ENCODE data around the gene ATN1. TPM values are rescaled to one million over a fixed set of nuclear protein-coding genes. Genes with fewer than 3 reads are reported as not detected.

ATN1 gene
- total and polyA plus RNA-seq, 4 donors: 3.6 to 12.6 (median 7.9) TPM

DNA sequence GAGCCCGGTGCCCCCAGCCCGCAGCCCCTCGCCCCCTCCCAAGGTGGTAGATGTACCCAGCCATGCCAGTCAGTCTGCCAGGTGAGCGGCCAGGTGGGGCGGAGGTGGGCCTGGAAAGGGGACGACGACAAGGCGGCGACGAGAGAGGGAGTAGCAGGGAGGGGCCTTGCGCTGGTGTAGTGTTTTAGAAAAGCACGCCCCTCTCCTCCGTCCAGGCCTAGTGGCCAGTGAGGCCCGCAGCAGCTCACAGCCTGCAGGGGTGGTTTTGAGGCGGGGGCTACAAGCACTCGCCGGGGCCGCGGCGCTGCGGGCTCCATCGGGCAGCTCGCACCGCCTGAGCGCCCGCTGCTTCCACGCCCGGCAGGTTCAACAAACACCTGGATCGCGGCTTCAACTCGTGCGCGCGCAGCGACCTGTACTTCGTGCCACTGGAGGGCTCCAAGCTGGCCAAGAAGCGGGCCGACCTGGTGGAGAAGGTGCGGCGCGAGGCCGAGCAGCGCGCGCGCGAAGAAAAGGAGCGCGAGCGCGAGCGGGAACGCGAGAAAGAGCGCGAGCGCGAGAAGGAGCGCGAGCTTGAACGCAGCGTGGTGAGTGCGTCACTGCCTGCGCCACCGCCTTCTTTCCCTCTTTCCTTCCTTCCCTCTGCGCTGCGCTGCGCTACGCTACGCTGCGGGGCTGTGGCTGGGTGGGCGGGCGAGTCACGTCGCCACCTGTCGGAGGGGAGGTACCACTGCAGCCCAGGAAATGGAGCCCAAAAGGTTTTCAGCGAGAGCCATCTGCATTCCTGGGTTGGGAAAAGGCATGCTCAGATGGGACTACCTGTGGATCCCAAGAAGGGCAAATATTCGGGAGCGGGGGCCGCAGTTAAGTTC is 10.0 kb downstream of the ATN1 start:
- peak; percentile 91 for DNase-seq (ENCODE audit: low spot score)
- under 1% methylated on average over 80 of the region's 80 CpGs for WGBS
- Histone ChIP-seq H3K27me3 (ENCODE audit: control insufficient read depth in 4 of 4, insufficient read depth in 4 of 4, low read length in 3 of 4) (no peaks in the 10 kb centered on the region), H3K9me3 (ENCODE audit: control insufficient read depth in 4 of 4, low read length in 3 of 4) (no peaks in the 10 kb centered on the region), H3K27ac (ENCODE audit: low read depth in 1 of 2, low read length in 2 of 2) (peak overlapping the region; percentile 91 to 96), H3K36me3 (ENCODE audit: control insufficient read depth in 4 of 4, insufficient read depth in 3 of 4, low read depth in 1 of 4, low read length in 3 of 4) (peaks cover 0 to 14% (median 7%) of the 10 kb centered on the region in 4 donors), H3K9ac (ENCODE audit: low read depth in 1 of 2, low read length in 2 of 2) (peak overlapping the region; percentile 77 to 91), H3K4me3 (ENCODE audit: low read depth in 1 of 3, low read length in 3 of 3) (peak overlapping the region; percentile 60 to 70 (median 66)), H3K4me1 (ENCODE audit: control insufficient read depth in 4 of 4, insufficient read depth in 4 of 4, low read length in 3 of 4) (peaks cover 11 to 36% (median 19%) of the 10 kb centered on the region in 4 donors)
- TF ChIP-seq YY1 (IDR thresholded peaks at IDR 0.05): peak; percentile 93
- TF ChIP-seq SP1 (IDR thresholded peaks at IDR 0.05): peak; percentile 73
- peak; percentile 22 to 90 for TF ChIP-seq EGR1 (IDR thresholded peaks at IDR 0.05; ENCODE audit: low read depth in 2 of 2)
- TF ChIP-seq GABPA (IDR thresholded peaks at IDR 0.05 in 1 of 2, conservative IDR thresholded peaks at IDR 0.05 in 1 of 2): peak in 1 of 2 donors; percentile 92
- peak in 1 of 2 donors; percentile 29 for TF ChIP-seq HNF4A (conservative IDR thresholded peaks at IDR 0.05)
- no peak for TF ChIP-seq TAF1 (conservative IDR thresholded peaks at IDR 0.05)
- peak; percentile 57 for TF ChIP-seq FOXA1 (IDR thresholded peaks at IDR 0.05)
- TF ChIP-seq FOXA2 (IDR thresholded peaks at IDR 0.05): peak; percentile 55
- TF ChIP-seq NR2F2 (IDR thresholded peaks at IDR 0.05): no peak
- TF ChIP-seq RAD21 (IDR thresholded peaks at IDR 0.05): peak; percentile 77 to 87
- no peak for TF ChIP-seq HNF4G (IDR thresholded peaks at IDR 0.05)
- TF ChIP-seq, protein P1, sequence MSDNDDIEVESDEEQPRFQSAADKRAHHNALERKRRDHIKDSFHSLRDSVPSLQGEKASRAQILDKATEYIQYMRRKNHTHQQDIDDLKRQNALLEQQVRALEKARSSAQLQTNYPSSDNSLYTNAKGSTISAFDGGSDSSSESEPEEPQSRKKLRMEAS (IDR thresholded peaks at IDR 0.05): peak; percentile 80
- TF ChIP-seq, protein P2, sequence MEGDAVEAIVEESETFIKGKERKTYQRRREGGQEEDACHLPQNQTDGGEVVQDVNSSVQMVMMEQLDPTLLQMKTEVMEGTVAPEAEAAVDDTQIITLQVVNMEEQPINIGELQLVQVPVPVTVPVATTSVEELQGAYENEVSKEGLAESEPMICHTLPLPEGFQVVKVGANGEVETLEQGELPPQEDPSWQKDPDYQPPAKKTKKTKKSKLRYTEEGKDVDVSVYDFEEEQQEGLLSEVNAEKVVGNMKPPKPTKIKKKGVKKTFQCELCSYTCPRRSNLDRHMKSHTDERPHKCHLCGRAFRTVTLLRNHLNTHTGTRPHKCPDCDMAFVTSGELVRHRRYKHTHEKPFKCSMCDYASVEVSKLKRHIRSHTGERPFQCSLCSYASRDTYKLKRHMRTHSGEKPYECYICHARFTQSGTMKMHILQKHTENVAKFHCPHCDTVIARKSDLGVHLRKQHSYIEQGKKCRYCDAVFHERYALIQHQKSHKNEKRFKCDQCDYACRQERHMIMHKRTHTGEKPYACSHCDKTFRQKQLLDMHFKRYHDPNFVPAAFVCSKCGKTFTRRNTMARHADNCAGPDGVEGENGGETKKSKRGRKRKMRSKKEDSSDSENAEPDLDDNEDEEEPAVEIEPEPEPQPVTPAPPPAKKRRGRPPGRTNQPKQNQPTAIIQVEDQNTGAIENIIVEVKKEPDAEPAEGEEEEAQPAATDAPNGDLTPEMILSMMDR (IDR thresholded peaks at IDR 0.05; ENCODE audit: low read depth, low read length, missing input control): peak; percentile 97
- peak; percentile 44 to 46 for TF ChIP-seq RXRA (IDR thresholded peaks at IDR 0.05)
- TF ChIP-seq, protein P3, sequence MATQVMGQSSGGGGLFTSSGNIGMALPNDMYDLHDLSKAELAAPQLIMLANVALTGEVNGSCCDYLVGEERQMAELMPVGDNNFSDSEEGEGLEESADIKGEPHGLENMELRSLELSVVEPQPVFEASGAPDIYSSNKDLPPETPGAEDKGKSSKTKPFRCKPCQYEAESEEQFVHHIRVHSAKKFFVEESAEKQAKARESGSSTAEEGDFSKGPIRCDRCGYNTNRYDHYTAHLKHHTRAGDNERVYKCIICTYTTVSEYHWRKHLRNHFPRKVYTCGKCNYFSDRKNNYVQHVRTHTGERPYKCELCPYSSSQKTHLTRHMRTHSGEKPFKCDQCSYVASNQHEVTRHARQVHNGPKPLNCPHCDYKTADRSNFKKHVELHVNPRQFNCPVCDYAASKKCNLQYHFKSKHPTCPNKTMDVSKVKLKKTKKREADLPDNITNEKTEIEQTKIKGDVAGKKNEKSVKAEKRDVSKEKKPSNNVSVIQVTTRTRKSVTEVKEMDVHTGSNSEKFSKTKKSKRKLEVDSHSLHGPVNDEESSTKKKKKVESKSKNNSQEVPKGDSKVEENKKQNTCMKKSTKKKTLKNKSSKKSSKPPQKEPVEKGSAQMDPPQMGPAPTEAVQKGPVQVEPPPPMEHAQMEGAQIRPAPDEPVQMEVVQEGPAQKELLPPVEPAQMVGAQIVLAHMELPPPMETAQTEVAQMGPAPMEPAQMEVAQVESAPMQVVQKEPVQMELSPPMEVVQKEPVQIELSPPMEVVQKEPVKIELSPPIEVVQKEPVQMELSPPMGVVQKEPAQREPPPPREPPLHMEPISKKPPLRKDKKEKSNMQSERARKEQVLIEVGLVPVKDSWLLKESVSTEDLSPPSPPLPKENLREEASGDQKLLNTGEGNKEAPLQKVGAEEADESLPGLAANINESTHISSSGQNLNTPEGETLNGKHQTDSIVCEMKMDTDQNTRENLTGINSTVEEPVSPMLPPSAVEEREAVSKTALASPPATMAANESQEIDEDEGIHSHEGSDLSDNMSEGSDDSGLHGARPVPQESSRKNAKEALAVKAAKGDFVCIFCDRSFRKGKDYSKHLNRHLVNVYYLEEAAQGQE (IDR thresholded peaks at IDR 0.05): peak; percentile 87
- TF ChIP-seq, protein P4, sequence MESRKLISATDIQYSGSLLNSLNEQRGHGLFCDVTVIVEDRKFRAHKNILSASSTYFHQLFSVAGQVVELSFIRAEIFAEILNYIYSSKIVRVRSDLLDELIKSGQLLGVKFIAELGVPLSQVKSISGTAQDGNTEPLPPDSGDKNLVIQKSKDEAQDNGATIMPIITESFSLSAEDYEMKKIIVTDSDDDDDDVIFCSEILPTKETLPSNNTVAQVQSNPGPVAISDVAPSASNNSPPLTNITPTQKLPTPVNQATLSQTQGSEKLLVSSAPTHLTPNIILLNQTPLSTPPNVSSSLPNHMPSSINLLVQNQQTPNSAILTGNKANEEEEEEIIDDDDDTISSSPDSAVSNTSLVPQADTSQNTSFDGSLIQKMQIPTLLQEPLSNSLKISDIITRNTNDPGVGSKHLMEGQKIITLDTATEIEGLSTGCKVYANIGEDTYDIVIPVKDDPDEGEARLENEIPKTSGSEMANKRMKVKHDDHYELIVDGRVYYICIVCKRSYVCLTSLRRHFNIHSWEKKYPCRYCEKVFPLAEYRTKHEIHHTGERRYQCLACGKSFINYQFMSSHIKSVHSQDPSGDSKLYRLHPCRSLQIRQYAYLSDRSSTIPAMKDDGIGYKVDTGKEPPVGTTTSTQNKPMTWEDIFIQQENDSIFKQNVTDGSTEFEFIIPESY (IDR thresholded peaks at IDR 0.05): peak; percentile 98
- TF ChIP-seq, protein P5, sequence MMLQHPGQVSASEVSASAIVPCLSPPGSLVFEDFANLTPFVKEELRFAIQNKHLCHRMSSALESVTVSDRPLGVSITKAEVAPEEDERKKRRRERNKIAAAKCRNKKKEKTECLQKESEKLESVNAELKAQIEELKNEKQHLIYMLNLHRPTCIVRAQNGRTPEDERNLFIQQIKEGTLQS (IDR thresholded peaks at IDR 0.05): no peak
- peak in 1 of 2 donors; percentile 52 for TF ChIP-seq JUND (IDR thresholded peaks at IDR 0.05)
